ENCODE data around the gene HOXC10. TPM values are rescaled to one million over a fixed set of nuclear protein-coding genes. Genes with fewer than 3 reads are reported as not detected.

HOXC10 gene
- total RNA-seq, 1 experiment from 2014 or later = 3.8 TPM

GRCh38 chr12:54004063-54004840 lies 19.3 kb downstream of the HOXC10 start:
- no TSS peak for BruUV-seq (replicated peaks)
- H3K4me3 ChIP-seq (replicated peaks in 1 of 2; ENCODE audit: low read depth in 1 of 2, low read length in 2 of 2) = no peak overlapping the region
- DNase-seq (ENCODE audit: low read depth, low spot score) (no peak), ATAC-seq (no peak)
- H3K36me3 ChIP-seq (ENCODE audit: control insufficient read depth in 1 of 2, insufficient read depth in 2 of 2, low read length in 2 of 2) = peaks cover 0 to 6% of the 10 kb centered on the region in 2 experiments; a peak in 1 of 4 replicates
- H3K9me3 ChIP-seq (ENCODE audit: control insufficient read depth in 1 of 2, insufficient read depth in 1 of 2, low read depth in 1 of 2, low read length in 2 of 2) = no peaks in the 10 kb centered on the region
- TF ChIP-seq CTCF (IDR thresholded peaks at IDR 0.05 in 2 of 3, conservative IDR thresholded peaks at IDR 0.05 in 1 of 3; ENCODE audit: borderline replicate concordance in 1 of 3, insufficient read depth in 1 of 3, low read depth in 2 of 3, low read length in 2 of 3) (peak in 2 of 3 experiments; percentile 9 to 20; a peak in 1 of 6 replicates), CEBPB (IDR thresholded peaks at IDR 0.05; ENCODE audit: low read depth) (no peak)
- intact Hi-C loops (cut with micrococcal nuclease) = no loop called here
- no peaks in the 10 kb centered on the region for H4K20me1 ChIP-seq (ENCODE audit: insufficient read depth)
- peaks cover 17% of the 10 kb centered on the region for H3K79me2 ChIP-seq (ENCODE audit: insufficient read depth, low read length)
- H3K27ac ChIP-seq (ENCODE audit: low read depth, low read length) = no peak overlapping the region
- ChIA-PET RAD21 (ENCODE audit: low non-redundant PET in 1 of 2, low total read pairs in 2 of 2, uncharacterized antibody in 2 of 2, unreplicated experiment in 2 of 2) (no interaction called here), CTCF (interaction anchor here (0.7 to 2.2 kb wide), 9 partner anchors 13 to 251 kb away, joined by 3 to 15 read pairs (median 3); partner anchors contain the start of gene HOXC10), POLR2A (no interaction called here)
- no peaks in the 10 kb centered on the region for H3K27me3 ChIP-seq (ENCODE audit: insufficient read depth, low read length)
- H3K4me1 ChIP-seq (ENCODE audit: control insufficient read depth in 1 of 2, insufficient read depth in 2 of 2, low read length in 2 of 2) = peaks cover 5 to 19% of the 10 kb centered on the region in 2 experiments
- H3K4me2 ChIP-seq (ENCODE audit: low read length) = no peak overlapping the region
- H2AFZ ChIP-seq (ENCODE audit: low read depth, low read length, poor library complexity, severe bottlenecking) = no peak overlapping the region
- H3K9me2 ChIP-seq (ENCODE audit: insufficient read depth) = no peaks in the 10 kb centered on the region
- no peak overlapping the region for H3K9ac ChIP-seq (ENCODE audit: low read length)

DNA sequence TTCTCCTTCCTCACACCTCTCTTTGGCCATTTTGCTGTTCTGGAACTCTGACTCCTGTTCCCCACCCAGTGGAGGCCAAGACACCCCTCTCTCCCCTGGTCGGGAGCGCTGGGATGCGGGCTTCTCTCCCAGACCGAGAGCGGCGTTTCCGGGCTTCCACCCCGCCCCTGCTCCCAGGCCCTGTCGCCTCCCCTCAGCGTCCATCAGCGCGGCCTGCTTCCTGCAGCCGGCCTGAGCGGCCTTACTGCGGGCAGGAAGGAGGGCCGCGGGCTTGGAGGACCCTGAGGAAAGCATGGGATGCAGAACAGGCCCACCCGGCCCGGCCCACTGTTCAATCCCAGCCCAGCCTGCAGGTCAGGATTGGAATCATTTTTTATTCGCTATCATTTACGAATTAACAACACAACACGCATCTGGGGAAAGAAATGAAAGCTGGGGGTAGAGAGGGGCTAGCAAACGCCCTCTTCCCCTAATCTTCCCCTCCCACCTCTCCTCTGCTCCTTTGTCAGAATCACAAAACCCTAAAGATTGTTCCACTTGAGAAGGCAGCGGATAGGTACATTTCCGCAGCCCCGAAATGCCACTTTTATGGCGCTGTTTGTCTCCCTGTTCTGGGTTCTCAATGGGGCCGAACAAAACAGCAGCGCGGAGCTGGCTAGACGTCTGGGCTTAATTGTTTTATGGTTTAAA lies 20.0 kb downstream of the HOXC10 start:
- ChIA-PET POLR2A (no interaction called here), RAD21 (ENCODE audit: low non-redundant PET in 1 of 2, low total read pairs in 2 of 2, uncharacterized antibody in 2 of 2, unreplicated experiment in 2 of 2) (interaction anchor here in 1 of 2 experiments (2.3 kb wide), 1 partner anchor 197 kb away, joined by 18 read pairs; no protein-coding TSS in a partner anchor), CTCF (interaction anchor here (1.0 to 3.5 kb wide), 11 partner anchors 13 to 250 kb away, joined by 3 to 68 read pairs (median 8); partner anchors contain the start of gene HOXC10)
- no peak overlapping the region for H3K27ac ChIP-seq (ENCODE audit: low read depth, low read length)
- H3K36me3 ChIP-seq (ENCODE audit: control insufficient read depth in 1 of 2, insufficient read depth in 2 of 2, low read length in 2 of 2) = peaks cover 0 to 6% of the 10 kb centered on the region in 2 experiments; a peak in 1 of 4 replicates
- peaks cover 5 to 19% of the 10 kb centered on the region in 2 experiments for H3K4me1 ChIP-seq (ENCODE audit: control insufficient read depth in 1 of 2, insufficient read depth in 2 of 2, low read length in 2 of 2)
- no peak overlapping the region for H3K4me2 ChIP-seq (ENCODE audit: low read length)
- H3K9me2 ChIP-seq (ENCODE audit: insufficient read depth) = no peaks in the 10 kb centered on the region
- H3K9ac ChIP-seq (ENCODE audit: low read length) = no peak overlapping the region
- H3K27me3 ChIP-seq (ENCODE audit: insufficient read depth, low read length) = no peaks in the 10 kb centered on the region
- no peak overlapping the region for H2AFZ ChIP-seq (ENCODE audit: low read depth, low read length, poor library complexity, severe bottlenecking)
- DNase-seq (ENCODE audit: low read depth, low spot score) (no peak), ATAC-seq (no peak)
- H4K20me1 ChIP-seq (ENCODE audit: insufficient read depth) = no peaks in the 10 kb centered on the region
- intact Hi-C loops (cut with micrococcal nuclease) = no loop called here
- no peak overlapping the region for H3K4me3 ChIP-seq (replicated peaks in 1 of 2; ENCODE audit: low read depth in 1 of 2, low read length in 2 of 2)
- no peaks in the 10 kb centered on the region for H3K9me3 ChIP-seq (ENCODE audit: control insufficient read depth in 1 of 2, insufficient read depth in 1 of 2, low read depth in 1 of 2, low read length in 2 of 2)
- H3K79me2 ChIP-seq (ENCODE audit: insufficient read depth, low read length) = peaks cover 17% of the 10 kb centered on the region
- BruUV-seq (replicated peaks) = no TSS peak
- TF ChIP-seq YY1 (IDR thresholded peaks at IDR 0.05; ENCODE audit: extremely low read depth, insufficient replicate concordance, low read depth, low read length) (no peak), ZBTB33 (IDR thresholded peaks at IDR 0.05; ENCODE audit: extremely low read depth, insufficient replicate concordance, low read length) (no peak), ZNF274 (IDR thresholded peaks at IDR 0.05; ENCODE audit: low read depth, low read length) (no peak), CEBPB (IDR thresholded peaks at IDR 0.05; ENCODE audit: low read depth) (no peak), SP1 (IDR thresholded peaks at IDR 0.05; ENCODE audit: low read depth) (no peak), POLR2AphosphoS5 (IDR thresholded peaks at IDR 0.05; ENCODE audit: low read depth, low read length) (no peak), FOSL1 (IDR thresholded peaks at IDR 0.05; ENCODE audit: low read depth) (no peak), EGR1 (IDR thresholded peaks at IDR 0.05; ENCODE audit: low read depth) (no peak), JUND (IDR thresholded peaks at IDR 0.05) (no peak), ELF1 (IDR thresholded peaks at IDR 0.05; ENCODE audit: borderline replicate concordance, low read depth) (no peak), ZFX (IDR thresholded peaks at IDR 0.05) (no peak), SRF (IDR thresholded peaks at IDR 0.05; ENCODE audit: low read depth) (no peak), EZH2 (IDR thresholded peaks at IDR 0.05) (no peak)
